ENCODE data around the gene NEO1.

Gene NEO1

GRCh38 chr15:73047882-73048281 lies 4.4 kb upstream of the NEO1 start:
- TF ChIP-seq POU2F2 (IDR thresholded peaks at IDR 0.05; ENCODE audit: low read depth, low read length) (no peak), POLR2A (IDR thresholded peaks at IDR 0.05; ENCODE audit: low read depth, low read length) (no peak), TAF1 (IDR thresholded peaks at IDR 0.05; ENCODE audit: low read depth, low read length) (no peak), SPI1 (IDR thresholded peaks at IDR 0.05; ENCODE audit: low read depth, low read length) (no peak), POLR2AphosphoS5 (IDR thresholded peaks at IDR 0.05; ENCODE audit: low read depth, low read length) (no peak), PAX5 (IDR thresholded peaks at IDR 0.05; ENCODE audit: insufficient read depth, low read length, severe bottlenecking) (no peak)
- DNase-seq (ENCODE audit: insufficient read length, low spot score), result no peak
- no peak for FAIRE-seq

DNA sequence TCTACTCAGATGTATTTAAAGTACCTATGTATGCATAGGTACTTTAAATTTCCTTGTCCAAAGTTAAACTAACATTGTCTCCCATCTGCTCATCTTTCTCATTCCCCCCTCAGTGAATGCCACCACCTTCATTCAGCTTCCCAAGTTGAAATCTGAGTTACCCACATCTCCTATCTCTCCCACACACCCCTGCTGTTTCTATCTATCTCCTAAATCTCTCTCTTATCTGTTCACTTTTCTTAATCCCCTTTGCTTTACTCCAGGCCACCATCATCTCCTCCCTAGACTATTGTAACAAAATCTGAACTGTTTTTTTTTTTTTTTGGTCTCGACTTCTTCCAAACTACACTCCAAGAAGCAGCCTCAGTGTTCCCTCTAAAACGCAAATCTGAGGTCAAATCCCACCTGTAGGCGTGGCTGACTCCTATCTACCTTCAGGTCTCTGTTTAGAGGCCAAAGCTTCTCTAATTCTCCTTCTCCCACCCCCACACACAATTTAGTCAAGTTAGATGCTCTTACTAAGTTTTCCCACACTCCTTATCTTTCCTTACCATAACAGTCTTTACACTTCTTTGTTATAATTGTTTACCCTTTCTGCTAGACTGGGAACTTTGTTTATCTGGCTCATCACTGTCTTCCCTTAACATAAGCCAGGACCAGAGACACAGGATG lies 3.5 kb upstream of the NEO1 start:
- TF ChIP-seq POLR2A (IDR thresholded peaks at IDR 0.05; ENCODE audit: low read depth, low read length) (no peak), POLR2AphosphoS5 (IDR thresholded peaks at IDR 0.05; ENCODE audit: low read depth, low read length) (no peak), POU2F2 (IDR thresholded peaks at IDR 0.05; ENCODE audit: low read depth, low read length) (no peak), PAX5 (IDR thresholded peaks at IDR 0.05; ENCODE audit: insufficient read depth, low read length, severe bottlenecking) (no peak), SPI1 (IDR thresholded peaks at IDR 0.05; ENCODE audit: low read depth, low read length) (no peak), TAF1 (IDR thresholded peaks at IDR 0.05; ENCODE audit: low read depth, low read length) (no peak)
- DNase-seq (ENCODE audit: insufficient read length, low spot score), result no peak
- no peak for FAIRE-seq

GRCh38 chr15:73049564-73050215 lies 2.6 kb upstream of the NEO1 start:
- no peak for FAIRE-seq
- no peak for DNase-seq (ENCODE audit: insufficient read length, low spot score)
- no peak for TF ChIP-seq POLR2AphosphoS5 (IDR thresholded peaks at IDR 0.05; ENCODE audit: low read depth, low read length)
- no peak for TF ChIP-seq TAF1 (IDR thresholded peaks at IDR 0.05; ENCODE audit: low read depth, low read length)
- no peak for TF ChIP-seq POU2F2 (IDR thresholded peaks at IDR 0.05; ENCODE audit: low read depth, low read length)
- TF ChIP-seq POLR2A (IDR thresholded peaks at IDR 0.05; ENCODE audit: low read depth, low read length), result no peak
- no peak for TF ChIP-seq PAX5 (IDR thresholded peaks at IDR 0.05; ENCODE audit: insufficient read depth, low read length, severe bottlenecking)
- TF ChIP-seq SPI1 (IDR thresholded peaks at IDR 0.05; ENCODE audit: low read depth, low read length), result no peak

DNA sequence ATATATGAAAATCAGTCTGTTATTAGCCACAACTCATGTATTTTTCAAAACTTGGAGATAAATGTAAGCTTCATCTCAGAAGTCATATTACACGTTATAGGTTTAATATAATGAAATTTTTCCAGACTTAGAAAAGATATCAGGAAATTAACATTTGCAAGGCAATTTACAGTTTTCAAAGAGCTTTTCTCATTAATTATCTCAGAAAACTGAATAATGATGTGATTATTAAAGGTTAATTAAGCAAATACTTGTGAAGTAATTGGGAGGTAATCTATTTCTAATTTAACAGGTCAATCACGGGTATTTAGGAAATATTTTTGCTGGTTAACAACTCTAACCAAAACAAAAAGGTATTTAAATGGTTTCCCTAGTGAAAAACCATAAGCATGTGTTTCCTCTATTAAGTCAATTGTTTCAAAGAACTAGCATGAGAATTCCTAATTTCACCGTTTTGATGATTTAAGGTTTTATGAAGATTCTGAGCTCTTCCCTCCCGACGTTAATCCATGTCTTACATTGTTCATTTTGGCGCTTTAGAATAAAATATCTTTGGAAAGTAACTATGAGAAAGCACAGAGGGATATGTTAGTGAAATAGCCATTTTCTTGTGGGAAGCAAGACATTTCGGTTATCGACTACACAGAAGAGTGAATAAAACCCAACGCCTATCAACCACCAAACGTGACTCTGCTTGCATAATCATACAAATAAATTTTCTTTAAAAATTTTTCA lies 1.5 kb upstream of the NEO1 start:
- DNase-seq (ENCODE audit: insufficient read length, low spot score) (no peak), FAIRE-seq (no peak)
- TF ChIP-seq POLR2AphosphoS5 (IDR thresholded peaks at IDR 0.05; ENCODE audit: low read depth, low read length), result no peak
- no peak for TF ChIP-seq POU2F2 (IDR thresholded peaks at IDR 0.05; ENCODE audit: low read depth, low read length)
- TF ChIP-seq TAF1 (IDR thresholded peaks at IDR 0.05; ENCODE audit: low read depth, low read length), result no peak
- TF ChIP-seq POLR2A (IDR thresholded peaks at IDR 0.05; ENCODE audit: low read depth, low read length), result no peak
- no peak for TF ChIP-seq SPI1 (IDR thresholded peaks at IDR 0.05; ENCODE audit: low read depth, low read length)
- TF ChIP-seq PAX5 (IDR thresholded peaks at IDR 0.05; ENCODE audit: insufficient read depth, low read length, severe bottlenecking), result no peak

- TF ChIP-seq TAF1 (IDR thresholded peaks at IDR 0.05; ENCODE audit: low read depth, low read length) (no peak), POLR2A (IDR thresholded peaks at IDR 0.05; ENCODE audit: low read depth, low read length) (no peak), POLR2AphosphoS5 (IDR thresholded peaks at IDR 0.05; ENCODE audit: low read depth, low read length) (no peak), POU2F2 (IDR thresholded peaks at IDR 0.05; ENCODE audit: low read depth, low read length) (no peak), SPI1 (IDR thresholded peaks at IDR 0.05; ENCODE audit: low read depth, low read length) (no peak), PAX5 (IDR thresholded peaks at IDR 0.05; ENCODE audit: insufficient read depth, low read length, severe bottlenecking) (no peak)
- FAIRE-seq (no peak), DNase-seq (ENCODE audit: insufficient read length, low spot score) (peak; percentile 14)
These were observed 864 bp upstream of the NEO1 start for GRCh38 chr15:73051391-73051806.

DNA sequence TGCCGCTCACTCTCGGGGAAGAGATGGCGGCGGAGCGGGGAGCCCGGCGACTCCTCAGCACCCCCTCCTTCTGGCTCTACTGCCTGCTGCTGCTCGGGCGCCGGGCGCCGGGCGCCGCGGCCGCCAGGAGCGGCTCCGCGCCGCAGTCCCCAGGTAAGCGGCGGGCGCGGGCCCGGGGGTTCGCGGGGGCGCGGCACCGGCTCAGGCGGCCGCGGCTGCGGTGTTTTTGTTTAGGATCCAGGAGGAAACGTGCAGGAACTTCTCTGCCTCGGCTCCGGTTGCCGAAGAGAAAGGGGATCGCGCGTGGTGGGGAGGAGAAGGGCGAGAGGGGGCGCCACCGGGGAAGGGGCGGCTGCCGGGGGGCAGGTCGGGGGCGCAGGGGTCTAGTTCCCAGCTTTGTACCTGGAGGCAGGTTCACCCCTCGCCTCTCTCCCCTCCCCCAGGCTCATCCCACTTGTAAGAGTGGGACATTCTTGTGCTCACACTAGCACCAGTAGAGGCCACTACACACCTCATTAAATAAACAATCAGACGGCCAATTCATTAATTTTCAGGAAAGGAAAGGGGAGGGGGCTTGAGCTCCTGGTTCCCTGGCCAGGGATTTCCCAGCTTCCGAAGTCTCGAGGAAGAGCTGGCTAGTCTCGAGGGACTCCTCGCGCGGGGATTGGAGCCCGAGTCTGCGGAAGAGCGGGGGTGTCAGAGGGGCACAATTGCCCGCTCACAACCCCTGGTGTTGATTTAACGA lies 562 bp downstream of the NEO1 start:
- TF ChIP-seq SPI1 (IDR thresholded peaks at IDR 0.05; ENCODE audit: low read depth, low read length) (no peak), PAX5 (IDR thresholded peaks at IDR 0.05; ENCODE audit: insufficient read depth, low read length, severe bottlenecking) (no peak), POLR2A (IDR thresholded peaks at IDR 0.05; ENCODE audit: low read depth, low read length) (no peak), POU2F2 (IDR thresholded peaks at IDR 0.05; ENCODE audit: low read depth, low read length) (no peak)
- no peak for FAIRE-seq
- no peak for DNase-seq (ENCODE audit: insufficient read length, low spot score)

- peak; percentile 5 for FAIRE-seq
- no peak for TF ChIP-seq POLR2A (IDR thresholded peaks at IDR 0.05; ENCODE audit: low read depth, low read length)
- no peak for TF ChIP-seq PAX5 (IDR thresholded peaks at IDR 0.05; ENCODE audit: insufficient read depth, low read length, severe bottlenecking)
- TF ChIP-seq TAF1 (IDR thresholded peaks at IDR 0.05; ENCODE audit: low read depth, low read length), result no peak
- TF ChIP-seq SPI1 (IDR thresholded peaks at IDR 0.05; ENCODE audit: low read depth, low read length), result no peak
- TF ChIP-seq POU2F2 (IDR thresholded peaks at IDR 0.05; ENCODE audit: low read depth, low read length), result no peak
- no peak for TF ChIP-seq POLR2AphosphoS5 (IDR thresholded peaks at IDR 0.05; ENCODE audit: low read depth, low read length)
- DNase-seq (ENCODE audit: insufficient read length, low spot score), result no peak
These were observed 1.1 kb downstream of the NEO1 start for GRCh38 chr15:73053398-73053723.

- no peak for FAIRE-seq
- DNase-seq (ENCODE audit: insufficient read length, low spot score), result no peak
- no peak for TF ChIP-seq SPI1 (IDR thresholded peaks at IDR 0.05; ENCODE audit: low read depth, low read length)
- TF ChIP-seq POU2F2 (IDR thresholded peaks at IDR 0.05; ENCODE audit: low read depth, low read length), result no peak
- no peak for TF ChIP-seq TAF1 (IDR thresholded peaks at IDR 0.05; ENCODE audit: low read depth, low read length)
- no peak for TF ChIP-seq PAX5 (IDR thresholded peaks at IDR 0.05; ENCODE audit: insufficient read depth, low read length, severe bottlenecking)
- TF ChIP-seq POLR2A (IDR thresholded peaks at IDR 0.05; ENCODE audit: low read depth, low read length), result no peak
- no peak for TF ChIP-seq POLR2AphosphoS5 (IDR thresholded peaks at IDR 0.05; ENCODE audit: low read depth, low read length)
These were observed 2.2 kb downstream of the NEO1 start for GRCh38 chr15:73054417-73054953.
